ENCODE data around the gene PPIP5K1.

DNA sequence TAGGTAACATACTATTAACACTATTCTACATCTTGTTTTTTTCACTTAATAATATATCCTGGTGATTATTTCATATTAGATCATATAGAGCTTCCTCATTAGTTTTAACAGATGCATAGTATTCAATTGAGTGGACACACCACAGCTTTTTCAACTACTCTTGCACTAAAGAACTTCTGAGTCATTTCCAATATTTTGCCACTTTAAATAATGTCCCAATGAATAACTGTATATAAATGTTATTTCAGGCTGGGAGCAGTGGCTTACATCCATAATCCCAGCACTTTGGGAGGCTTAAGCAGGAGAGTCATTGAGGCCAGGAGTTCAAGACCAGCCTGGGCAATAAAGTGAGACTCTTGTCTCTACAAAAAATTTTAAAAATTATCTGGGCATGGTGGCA lies 45.7 kb downstream of the PPIP5K1 start:
- TF ChIP-seq, protein P1, sequence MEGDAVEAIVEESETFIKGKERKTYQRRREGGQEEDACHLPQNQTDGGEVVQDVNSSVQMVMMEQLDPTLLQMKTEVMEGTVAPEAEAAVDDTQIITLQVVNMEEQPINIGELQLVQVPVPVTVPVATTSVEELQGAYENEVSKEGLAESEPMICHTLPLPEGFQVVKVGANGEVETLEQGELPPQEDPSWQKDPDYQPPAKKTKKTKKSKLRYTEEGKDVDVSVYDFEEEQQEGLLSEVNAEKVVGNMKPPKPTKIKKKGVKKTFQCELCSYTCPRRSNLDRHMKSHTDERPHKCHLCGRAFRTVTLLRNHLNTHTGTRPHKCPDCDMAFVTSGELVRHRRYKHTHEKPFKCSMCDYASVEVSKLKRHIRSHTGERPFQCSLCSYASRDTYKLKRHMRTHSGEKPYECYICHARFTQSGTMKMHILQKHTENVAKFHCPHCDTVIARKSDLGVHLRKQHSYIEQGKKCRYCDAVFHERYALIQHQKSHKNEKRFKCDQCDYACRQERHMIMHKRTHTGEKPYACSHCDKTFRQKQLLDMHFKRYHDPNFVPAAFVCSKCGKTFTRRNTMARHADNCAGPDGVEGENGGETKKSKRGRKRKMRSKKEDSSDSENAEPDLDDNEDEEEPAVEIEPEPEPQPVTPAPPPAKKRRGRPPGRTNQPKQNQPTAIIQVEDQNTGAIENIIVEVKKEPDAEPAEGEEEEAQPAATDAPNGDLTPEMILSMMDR (conservative IDR thresholded peaks at IDR 0.05), result no peak
- TF ChIP-seq ZFX (IDR thresholded peaks at IDR 0.05), result no peak
